ENCODE measurements around the gene IFIT3. TPM values are rescaled to one million over a fixed set of nuclear protein-coding genes. Genes with fewer than 3 reads are reported as not detected.
"Not testable (repeated sequence)": the region's sequence is repeated elsewhere in the genome, so short reads cannot be mapped to it uniquely, and the experiment has no call there.

Gene IFIT3
- polyA plus RNA-seq, 1 of the 3 experiments (the other 2 are of a cell fraction), result 3.2 TPM

- peaks cover 0 to 30% of the 10 kb centered on the region in 2 experiments; a peak in 2 of 4 replicates for H3K4me1 ChIP-seq (ENCODE audit: control insufficient read depth in 1 of 2, insufficient read depth in 2 of 2, low read depth in 1 of 2, low read length in 1 of 2)
- H3K9me3 ChIP-seq, result no peaks in the 10 kb centered on the region
- H3F3A ChIP-seq (replicated peaks; ENCODE audit: insufficient read depth), result peaks cover 17% of the 10 kb centered on the region
- no peak overlapping the region for H3K4me2 ChIP-seq
- DNase-seq, result no peak
- no peaks in the 10 kb centered on the region for H3K36me3 ChIP-seq (replicated peaks in 1 of 2; ENCODE audit: control insufficient read depth in 1 of 2, insufficient read depth in 2 of 2, low read length in 1 of 2)
- POLR2A ChIA-PET, result no interaction called here
- no peaks in the 10 kb centered on the region for H4K20me1 ChIP-seq (ENCODE audit: insufficient read depth)
- H3K79me2 ChIP-seq (ENCODE audit: insufficient read depth), result peaks cover 12% of the 10 kb centered on the region; the same call in 1 of the 2 replicates
- no peak overlapping the region for H3K9ac ChIP-seq
- no peak overlapping the region for H2AFZ ChIP-seq (ENCODE audit: low read depth)
- TF ChIP-seq TCF12 (IDR thresholded peaks at IDR 0.05) (peak; percentile 63), NRF1 (IDR thresholded peaks at IDR 0.05; ENCODE audit: low read depth, low read length) (no peak), PBX3 (IDR thresholded peaks at IDR 0.05) (peak; percentile 38)
- CTCF ChIA-PET, result no interaction called here
- no peaks in the 10 kb centered on the region for H3K9me2 ChIP-seq
- H3K4me3 ChIP-seq (ENCODE audit: low read depth in 2 of 2, low read length in 1 of 2), result no peak overlapping the region
- no peak overlapping the region for H3K27ac ChIP-seq (ENCODE audit: low read depth in 2 of 2, low read length in 1 of 2)
- no peaks in the 10 kb centered on the region for H3K27me3 ChIP-seq (ENCODE audit: insufficient read depth)
Observed at GRCh38 chr10:89330537-89331212, 2.9 kb downstream of the IFIT3 start.

- POLR2A ChIA-PET; H3K9ac ChIP-seq; DNase-seq; H3K36me3 ChIP-seq (replicated peaks in 1 of 2; ENCODE audit: control insufficient read depth in 1 of 2, insufficient read depth in 2 of 2, low read length in 1 of 2); H3K27me3 ChIP-seq (ENCODE audit: insufficient read depth); H3K4me3 ChIP-seq (ENCODE audit: low read depth in 2 of 2, low read length in 1 of 2); H3K9me2 ChIP-seq; H3K9me3 ChIP-seq; H2AFZ ChIP-seq (ENCODE audit: low read depth); H4K20me1 ChIP-seq (ENCODE audit: insufficient read depth): not testable (repeated sequence)
- 91% methylated on average over 13 of the region's 14 CpGs for WGBS (ENCODE audit: low lambda C conversion rate)
- H3K4me1 ChIP-seq (ENCODE audit: control insufficient read depth in 1 of 2, insufficient read depth in 2 of 2, low read depth in 1 of 2, low read length in 1 of 2), result peaks cover 0 to 30% of the 10 kb centered on the region in 2 experiments; a peak in 2 of 4 replicates
- H3K27ac ChIP-seq (ENCODE audit: low read depth in 2 of 2, low read length in 1 of 2), result peak overlapping the region in 1 of 2 experiments; percentile 58; a peak in 1 of 4 replicates
- H3K4me2 ChIP-seq, result peak overlapping the region; percentile 71
- peaks cover 12% of the 10 kb centered on the region; the same call in 1 of the 2 replicates for H3K79me2 ChIP-seq (ENCODE audit: insufficient read depth)
- H3F3A ChIP-seq (replicated peaks; ENCODE audit: insufficient read depth), result peaks cover 17% of the 10 kb centered on the region
- CTCF ChIA-PET, result interaction anchor here (1.1 to 1.5 kb wide), 3 partner anchors 9 to 38 kb away, joined by 3 read pairs; no protein-coding TSS in a partner anchor
Observed at GRCh38 chr10:89331487-89332122, 3.8 kb downstream of the IFIT3 start.

- WGBS (ENCODE audit: low lambda C conversion rate), result 84% methylated on average over 5 of the region's 5 CpGs
- no peak for TF ChIP-seq FOXJ3 (CRISPR knock-in tag; IDR thresholded peaks at IDR 0.05)
- Histone ChIP-seq H3K27me3 (ENCODE audit: insufficient read depth) (no peaks in the 10 kb centered on the region), H3K9me2 (no peaks in the 10 kb centered on the region), H3K9ac (peak overlapping the region; percentile 47), H3F3A (replicated peaks; ENCODE audit: insufficient read depth) (peaks cover 14% of the 10 kb centered on the region), H2AFZ (ENCODE audit: low read depth) (peak overlapping the region; percentile 17; the same call in 1 of the 2 replicates), H3K27ac (ENCODE audit: low read depth in 2 of 2, low read length in 1 of 2) (peak overlapping the region in 1 of 2 experiments; percentile 58; a peak in 2 of 4 replicates), H4K20me1 (ENCODE audit: insufficient read depth) (no peaks in the 10 kb centered on the region), H3K79me2 (ENCODE audit: insufficient read depth) (peaks cover 12% of the 10 kb centered on the region; the same call in 1 of the 2 replicates), H3K4me1 (ENCODE audit: control insufficient read depth in 1 of 2, insufficient read depth in 2 of 2, low read depth in 1 of 2, low read length in 1 of 2) (peaks cover 0 to 28% of the 10 kb centered on the region in 2 experiments; a peak in 2 of 4 replicates), H3K9me3 (no peaks in the 10 kb centered on the region), H3K4me2 (peak overlapping the region; percentile 71), H3K36me3 (replicated peaks in 1 of 2; ENCODE audit: control insufficient read depth in 1 of 2, insufficient read depth in 2 of 2, low read length in 1 of 2) (no peaks in the 10 kb centered on the region), H3K4me3 (ENCODE audit: low read depth in 2 of 2, low read length in 1 of 2) (peak overlapping the region in 1 of 2 experiments; percentile 44; a peak in 2 of 4 replicates)
- no peak for DNase-seq
- ChIA-PET CTCF (interaction anchor here (1.1 to 1.5 kb wide), 3 partner anchors 9 to 37 kb away, joined by 3 read pairs; no protein-coding TSS in a partner anchor), POLR2A (no interaction called here)
Observed at GRCh38 chr10:89332123-89332633, 4.4 kb downstream of the IFIT3 start.

Data from SK-N-SH (cell line).